IMR-90 (cell line): Measurements from ENCODE around the gene ANO10.

Experiments
- BHLHE40 ChIP-seq: fragments of 150-350 bp; IDR thresholded peaks from 2 replicates; pipeline ENCODE4 v1.6.1; 2016; ENCODE audit warnings: mild to moderate bottlenecking, low read depth, low read length
- CHD1 ChIP-seq: IDR thresholded peaks from 2 replicates; pipeline ENCODE4 v1.6.1; 2012; ENCODE audit warnings: low read depth, low read length, improper control_type of control experiment
- FOS ChIP-seq: fragments of 150-350 bp; IDR thresholded peaks from 2 replicates; pipeline ENCODE4 v1.6.1; 2016; ENCODE audit warnings: low read depth, low read length
- MAZ ChIP-seq: IDR thresholded peaks from 2 replicates; pipeline ENCODE4 v1.6.1; 2012; ENCODE audit warnings: low read depth, mild to moderate bottlenecking, low read length, improper control_type of control experiment, moderate library complexity, borderline replicate concordance
- MXI1 ChIP-seq: IDR thresholded peaks from 2 replicates; pipeline ENCODE4 v1.6.1; 2012; ENCODE audit warnings: low read depth, mild to moderate bottlenecking, low read length, moderate library complexity, borderline replicate concordance
- POLR2A ChIP-seq: IDR thresholded peaks from 2 replicates; pipeline ENCODE4 v1.6.1; 2012; ENCODE audit warnings: mild to moderate bottlenecking, low read depth, low read length
- RAD21 ChIP-seq: IDR thresholded peaks from 2 replicates; pipeline ENCODE4 v1.6.1; 2012; ENCODE audit warnings: low read length, improper control_type of control experiment
- RFX5 ChIP-seq: IDR thresholded peaks from 2 replicates; pipeline ENCODE4 v1.8.0; 2012; ENCODE audit warnings: low read depth, mild to moderate bottlenecking, low read length, moderate library complexity
- SMC3 ChIP-seq: fragments of 150-350 bp; IDR thresholded peaks from 2 replicates; pipeline ENCODE4 v1.6.1; 2016; ENCODE audit warnings: low read depth, mild to moderate bottlenecking, antibody characterized with exemption, low read length, moderate library complexity
- TF ChIP-seq, protein P1 (sequence below): conservative IDR thresholded peaks from 2 replicates; pipeline ENCODE4 v1.5.1; 2012; ENCODE audit warnings: mild to moderate bottlenecking, low read depth, low read length, improper control_type of control experiment
- TF ChIP-seq, protein P2 (sequence below): fragments of 150-350 bp; IDR thresholded peaks from 2 replicates; pipeline ENCODE4 v1.6.1; 2017; ENCODE audit warnings: mild to moderate bottlenecking, antibody characterized with exemption, low read length, low read depth

DNA sequence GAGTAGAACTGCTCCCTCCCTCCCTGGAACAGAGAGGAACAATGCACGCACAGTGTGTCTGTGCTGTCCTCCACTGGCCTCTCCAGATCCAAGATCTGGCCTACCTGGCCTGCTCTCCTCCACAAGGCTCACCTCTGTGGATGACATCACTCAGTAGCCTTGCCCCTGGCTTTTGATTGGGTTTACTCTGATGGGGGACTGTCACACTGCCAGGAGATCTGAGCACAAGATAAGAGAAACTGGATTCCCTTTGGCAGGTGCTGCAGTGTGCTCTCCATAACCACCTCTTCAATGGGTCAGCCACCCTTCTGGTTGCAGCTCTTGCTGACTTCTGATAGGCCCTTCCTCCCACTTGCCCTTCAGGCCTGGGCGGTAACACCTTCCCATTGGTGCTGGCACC lies 22.6 kb upstream of the ANO10 start:
- TF ChIP-seq RAD21 (no peak), MAZ (no peak), BHLHE40 (no peak), POLR2A (no peak), MXI1 (no peak), FOS (no peak), CHD1 (no peak), SMC3 (no peak), RFX5 (no peak)
- TF ChIP-seq, protein P1, sequence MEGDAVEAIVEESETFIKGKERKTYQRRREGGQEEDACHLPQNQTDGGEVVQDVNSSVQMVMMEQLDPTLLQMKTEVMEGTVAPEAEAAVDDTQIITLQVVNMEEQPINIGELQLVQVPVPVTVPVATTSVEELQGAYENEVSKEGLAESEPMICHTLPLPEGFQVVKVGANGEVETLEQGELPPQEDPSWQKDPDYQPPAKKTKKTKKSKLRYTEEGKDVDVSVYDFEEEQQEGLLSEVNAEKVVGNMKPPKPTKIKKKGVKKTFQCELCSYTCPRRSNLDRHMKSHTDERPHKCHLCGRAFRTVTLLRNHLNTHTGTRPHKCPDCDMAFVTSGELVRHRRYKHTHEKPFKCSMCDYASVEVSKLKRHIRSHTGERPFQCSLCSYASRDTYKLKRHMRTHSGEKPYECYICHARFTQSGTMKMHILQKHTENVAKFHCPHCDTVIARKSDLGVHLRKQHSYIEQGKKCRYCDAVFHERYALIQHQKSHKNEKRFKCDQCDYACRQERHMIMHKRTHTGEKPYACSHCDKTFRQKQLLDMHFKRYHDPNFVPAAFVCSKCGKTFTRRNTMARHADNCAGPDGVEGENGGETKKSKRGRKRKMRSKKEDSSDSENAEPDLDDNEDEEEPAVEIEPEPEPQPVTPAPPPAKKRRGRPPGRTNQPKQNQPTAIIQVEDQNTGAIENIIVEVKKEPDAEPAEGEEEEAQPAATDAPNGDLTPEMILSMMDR: no peak
- TF ChIP-seq, protein P2, sequence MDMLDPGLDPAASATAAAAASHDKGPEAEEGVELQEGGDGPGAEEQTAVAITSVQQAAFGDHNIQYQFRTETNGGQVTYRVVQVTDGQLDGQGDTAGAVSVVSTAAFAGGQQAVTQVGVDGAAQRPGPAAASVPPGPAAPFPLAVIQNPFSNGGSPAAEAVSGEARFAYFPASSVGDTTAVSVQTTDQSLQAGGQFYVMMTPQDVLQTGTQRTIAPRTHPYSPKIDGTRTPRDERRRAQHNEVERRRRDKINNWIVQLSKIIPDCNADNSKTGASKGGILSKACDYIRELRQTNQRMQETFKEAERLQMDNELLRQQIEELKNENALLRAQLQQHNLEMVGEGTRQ: no peak
